Astrocyte of the cerebellum (primary cell): ENCODE data around the gene NXF1.
A peak's percentile ranks its signal among the peaks of the same experiment; 100 is the strongest.

ENCODE experiments used
- DNase-seq: peaks from one replicate; pipeline ENCODE4 v3.0.0-alpha.2; 2011; ENCODE audit warnings: low read depth
- H3K4me3 ChIP-seq: 2 replicates; pipeline ENCODE4 v1.5.1; 2011; ENCODE audit warnings: mild to moderate bottlenecking, low read depth, low read length, moderate library complexity
- CTCF ChIP-seq: IDR thresholded peaks from 2 replicates; pipeline ENCODE4 v1.5.1; 2012; ENCODE audit warnings: low read length, low read depth, moderate library complexity, mild to moderate bottlenecking; ENCODE audit errors: missing control alignments
- in situ Hi-C: cut with HindIII; loops from 2 replicates; pipeline ENCODE4 v1.10.0; 2017; ENCODE audit warnings: low sequenced_read_pairs

NXF1 gene

GRCh38 chr11:62805076-62805892, at the start of gene NXF1:
Gene NXF1 (minus strand): TSS chr11:62805440. CDS start chr11:62805356, 84 bp downstream.
- peak within 1 kb of the TSS; percentile 64 for H3K4me3 ChIP-seq
- peak; percentile 26 for TF ChIP-seq CTCF
- DNase-seq = peak; percentile 83
- in situ Hi-C loops = no loop called here

- no peak for TF ChIP-seq CTCF
- peak overlapping the region; percentile 74 for H3K4me3 ChIP-seq
- in situ Hi-C loops = no loop called here
- DNase-seq = no peak
Observed at GRCh38 chr11:62854013-62854824, 49.0 kb upstream of the NXF1 start.

- no peak for TF ChIP-seq CTCF
- peak overlapping the region; percentile 74 for H3K4me3 ChIP-seq
- DNase-seq = no peak
- in situ Hi-C loops = no loop called here
Observed at GRCh38 chr11:62853279-62853965, 48.2 kb upstream of the NXF1 start.

- in situ Hi-C loops = no loop called here
- no peak for TF ChIP-seq CTCF
- no peak for DNase-seq
- no peak overlapping the region for H3K4me3 ChIP-seq
Observed at GRCh38 chr11:62852523-62853188, 47.4 kb upstream of the NXF1 start.

- no peak overlapping the region for H3K4me3 ChIP-seq
- TF ChIP-seq CTCF = no peak
- in situ Hi-C loops = no loop called here
- no peak for DNase-seq
Observed at GRCh38 chr11:62851807-62852522, 46.7 kb upstream of the NXF1 start.
